NOMO-1 (cell line): Measurements from ENCODE around the gene HTR1A.

Experiments
- DNase-seq, 2 experiments: peaks; one replicate each; lab custom pipeline; 2025; ENCODE audit not compliant: unreplicated experiment in 2 of 2; lab: John Stamatoyannopoulos, UW

HTR1A gene

GRCh38 chr5:63962279-63962678 is at the start of gene HTR1A:
TSS of gene HTR1A (minus strand) at chr5:63962445. CDS start at chr5:63961719, 726 bp downstream.
- no peak for DNase-seq

DNA sequence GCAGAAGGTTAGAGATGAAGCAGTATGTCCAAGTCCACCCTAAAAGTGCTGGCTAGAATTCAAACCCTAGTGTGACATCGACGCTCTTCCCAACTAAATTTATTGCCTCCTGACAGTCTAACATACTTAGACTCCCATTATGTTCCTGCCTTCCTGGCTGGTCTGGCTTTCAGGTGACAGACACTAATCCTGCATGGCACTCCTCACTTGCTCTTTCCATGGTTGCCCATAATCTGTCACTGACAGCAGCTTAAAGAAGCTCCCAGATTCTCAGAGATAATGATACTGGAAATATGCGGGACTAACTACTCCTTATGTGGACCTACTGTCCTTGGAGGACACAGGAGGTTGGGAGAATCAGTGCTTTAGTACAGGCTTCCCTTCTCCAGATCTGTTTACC is 41.7 kb upstream of the HTR1A start:
- DNase-seq = no peak

- no peak for DNase-seq
These were observed 37.9 kb upstream of the HTR1A start for GRCh38 chr5:64000096-64000495.

- no peak for DNase-seq
These were observed 24.8 kb upstream of the HTR1A start for GRCh38 chr5:63987053-63987452.

DNA sequence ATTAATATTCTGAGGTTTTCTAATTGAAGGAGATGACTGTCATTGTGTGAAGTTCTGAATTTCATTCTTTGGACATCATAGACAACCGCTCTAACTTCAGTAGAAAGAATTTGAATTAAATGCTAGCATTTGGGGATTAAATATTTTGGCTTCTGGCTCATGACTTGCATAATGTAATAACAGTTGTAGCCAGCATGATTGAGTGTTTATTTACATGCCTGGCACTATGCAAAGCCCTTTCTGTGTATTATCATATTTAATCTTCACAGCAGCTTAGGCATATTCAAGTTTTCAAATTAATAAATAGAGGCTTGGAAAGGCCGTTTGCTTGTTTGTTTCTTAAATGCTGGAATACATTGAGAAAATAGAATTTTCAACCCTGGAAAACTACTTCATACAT is 19.6 kb upstream of the HTR1A start:
- no peak for DNase-seq

DNA sequence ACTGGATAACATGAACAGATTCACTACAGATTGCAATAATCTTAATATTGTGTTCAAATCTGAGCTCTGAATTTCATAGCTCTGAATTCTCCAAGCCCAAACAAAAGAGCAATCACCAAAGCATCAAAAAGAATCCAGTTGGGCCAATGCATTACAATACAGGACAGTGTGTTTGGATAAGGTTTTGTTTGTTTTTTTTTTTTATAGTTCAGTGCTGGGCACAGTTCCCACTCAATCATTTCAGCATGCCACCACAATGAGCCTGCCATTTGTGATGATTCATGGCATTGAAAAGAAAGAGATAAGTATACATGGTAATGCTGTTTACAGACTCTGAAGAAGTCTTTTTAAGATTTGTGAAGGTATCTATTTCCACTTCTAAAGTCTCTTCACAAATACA is 1.7 kb upstream of the HTR1A start:
- DNase-seq = no peak

DNA sequence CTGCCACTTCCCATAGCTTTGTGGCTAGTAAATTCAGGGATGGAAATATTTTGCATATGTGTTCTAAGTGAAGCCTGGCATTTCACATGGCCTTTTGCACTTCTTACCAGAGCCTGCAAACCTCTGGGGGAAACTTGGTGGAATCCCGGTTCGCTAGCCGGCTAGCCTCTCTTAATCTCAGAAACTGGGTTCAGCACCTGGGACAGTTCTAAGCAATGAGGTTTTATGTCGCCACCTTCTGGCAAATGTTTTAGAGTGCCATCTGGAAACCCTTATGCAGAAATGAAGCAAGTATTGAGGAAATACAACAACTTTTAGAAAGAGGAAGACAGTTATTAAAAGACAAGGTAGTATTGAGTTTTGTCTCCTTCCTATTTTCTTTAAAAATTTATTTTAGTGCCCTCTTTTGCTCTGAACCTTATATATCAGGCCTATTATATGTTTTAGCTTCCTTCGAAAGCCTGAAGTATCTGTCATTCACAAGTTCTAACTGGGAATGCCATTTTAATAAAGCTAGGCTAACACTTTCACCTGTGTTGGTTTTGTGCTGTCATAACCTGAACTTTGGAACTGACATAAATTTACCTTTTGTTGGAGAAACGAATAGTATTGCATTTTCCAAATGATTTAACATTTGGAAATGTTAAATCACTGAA is 963 bp upstream of the HTR1A start:
- DNase-seq = peak; percentile 40 to 86

DNA sequence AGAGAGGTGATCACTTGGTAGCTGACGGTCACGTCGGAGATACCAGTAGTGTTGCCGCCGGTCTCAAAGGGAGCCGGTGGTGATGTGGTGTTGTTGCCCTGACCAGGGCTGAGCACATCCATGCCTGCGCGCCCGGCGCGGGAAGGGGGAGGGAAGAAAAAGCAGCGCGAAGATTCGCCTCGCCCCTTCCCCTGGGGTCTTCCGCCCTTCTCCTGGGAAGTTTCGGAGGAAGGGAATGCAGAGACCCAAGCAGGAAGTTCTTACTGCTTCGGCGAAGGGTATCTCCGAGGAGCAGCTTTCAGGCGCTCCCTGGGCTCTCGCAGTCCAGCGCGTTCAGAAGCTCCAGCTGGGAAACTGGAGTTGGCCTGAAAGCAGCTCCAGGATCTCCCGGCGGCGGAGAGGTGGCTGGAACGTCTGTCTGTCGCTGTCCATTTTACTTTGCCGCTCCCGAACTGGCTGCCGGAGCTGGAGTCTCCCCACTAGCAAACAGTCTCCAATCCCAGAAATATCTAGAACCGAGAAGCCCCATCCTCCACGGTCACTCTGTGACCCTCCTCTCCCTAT is 565 bp downstream of the HTR1A start:
- no peak for DNase-seq

DNA sequence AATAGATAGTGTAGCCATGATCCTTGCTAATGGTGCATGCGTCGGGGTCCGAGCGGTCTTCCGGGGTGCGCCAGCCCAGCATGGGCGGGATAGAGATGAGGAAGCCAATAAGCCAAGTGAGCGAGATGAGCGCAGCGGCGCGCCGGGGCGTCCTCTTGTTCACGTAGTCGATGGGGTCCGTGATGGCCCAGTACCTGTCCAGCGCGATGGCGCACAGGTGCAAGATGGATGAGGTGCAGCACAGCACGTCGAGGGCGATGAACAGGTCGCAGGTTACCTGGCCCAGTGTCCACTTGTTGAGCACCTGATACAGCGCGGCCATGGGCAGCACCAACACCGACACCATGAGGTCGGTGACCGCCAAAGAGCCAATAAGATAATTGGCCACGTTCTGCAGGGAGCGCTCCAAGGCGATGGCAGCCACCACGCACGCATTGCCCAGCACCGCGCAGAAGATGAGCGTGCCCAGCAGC is 1.1 kb downstream of the HTR1A start:
- DNase-seq = no peak

GRCh38 chr5:63960646-63961045 is 1.6 kb downstream of the HTR1A start:
- DNase-seq = no peak

- no peak for DNase-seq
These were observed 2.9 kb downstream of the HTR1A start for GRCh38 chr5:63959177-63959982.

GRCh38 chr5:63958654-63959053 is 3.6 kb downstream of the HTR1A start:
- DNase-seq = no peak

DNA sequence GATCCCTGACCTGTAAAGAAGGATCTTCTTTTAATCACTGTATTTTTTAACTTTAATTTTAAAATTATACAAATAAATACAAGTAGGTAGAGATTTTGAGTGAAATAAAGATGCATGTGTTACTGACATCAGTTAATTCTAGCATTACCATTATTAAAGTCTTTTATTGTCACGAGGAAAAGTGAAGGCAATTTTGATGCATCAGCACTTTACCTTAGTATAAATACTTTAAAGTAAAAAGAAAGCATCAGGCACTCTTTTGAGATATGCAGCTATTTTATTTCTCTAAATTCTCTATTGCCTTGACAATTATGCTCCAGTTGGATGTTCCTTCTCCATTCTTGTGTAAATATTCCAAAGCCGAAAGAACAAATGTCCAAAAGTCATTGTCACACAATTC is 4.6 kb downstream of the HTR1A start:
- DNase-seq = no peak

GRCh38 chr5:63953217-63953616 is 9.0 kb downstream of the HTR1A start:
- no peak for DNase-seq

DNA sequence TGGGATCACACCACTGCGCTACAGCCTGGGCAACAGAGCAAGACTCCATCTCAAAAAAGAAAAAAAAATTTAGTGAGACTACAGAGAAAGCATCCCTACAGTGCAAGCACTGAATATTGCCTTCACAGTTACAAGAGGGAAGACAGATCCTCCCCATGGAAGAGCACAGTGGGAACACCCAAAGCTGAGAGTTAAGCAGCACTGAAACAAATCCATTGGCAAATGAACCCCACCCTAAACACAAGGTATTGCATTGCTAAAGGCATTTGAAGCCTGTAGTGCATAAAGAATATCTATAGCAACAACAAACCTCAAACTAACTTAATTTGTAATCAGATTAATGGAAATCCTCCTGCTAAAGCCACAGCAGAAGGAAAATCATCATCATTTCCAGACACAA is 27.1 kb downstream of the HTR1A start:
- DNase-seq = no peak

- DNase-seq = no peak
These were observed 30.4 kb downstream of the HTR1A start for GRCh38 chr5:63931836-63932235.

- DNase-seq = no peak
These were observed 33.8 kb downstream of the HTR1A start for GRCh38 chr5:63928451-63928850.

DNA sequence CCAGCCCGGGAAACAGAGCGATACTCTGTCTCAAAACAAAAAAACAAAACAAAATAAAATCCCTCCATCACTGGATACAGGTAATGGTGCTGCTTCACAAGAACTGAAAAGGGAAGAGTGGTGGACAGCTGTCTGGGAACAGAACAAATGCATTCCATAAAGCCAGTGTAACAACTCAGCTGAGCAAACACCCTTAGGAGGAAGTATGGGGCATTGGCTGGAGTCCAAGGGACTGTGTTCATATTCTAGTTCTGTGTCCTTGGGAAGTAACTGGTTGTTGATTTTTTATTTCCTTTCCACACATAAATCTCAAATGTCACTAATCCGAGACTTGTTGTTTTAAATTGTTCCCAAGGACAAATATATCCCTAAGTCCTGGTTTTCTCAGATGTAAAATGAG is 38.3 kb downstream of the HTR1A start:
- DNase-seq = no peak

- DNase-seq = no peak
These were observed 42.3 kb downstream of the HTR1A start for GRCh38 chr5:63919763-63920478.

- no peak for DNase-seq
These were observed 45.5 kb downstream of the HTR1A start for GRCh38 chr5:63916786-63917185.

- DNase-seq = no peak
These were observed 50.4 kb downstream of the HTR1A start for GRCh38 chr5:63911871-63912270.
